NAMALWA (cell line): Measurements from ENCODE around the gene TMEM72.

Experiments
- DNase-seq: peaks from one replicate; pipeline ENCODE4 v3.0.0-alpha.2; 2015; ENCODE audit warnings: low spot score

Gene TMEM72

GRCh38 chr10:44920252-44920651, 9.1 kb downstream of the TMEM72 start:
- DNase-seq, result no peak

- DNase-seq, result no peak
These were observed 9.9 kb downstream of the TMEM72 start for GRCh38 chr10:44921061-44921460.

GRCh38 chr10:44921506-44921905, 10.4 kb downstream of the TMEM72 start:
- no peak for DNase-seq

GRCh38 chr10:44922021-44922420, 10.9 kb downstream of the TMEM72 start:
- no peak for DNase-seq

- no peak for DNase-seq
These were observed 11.8 kb downstream of the TMEM72 start for GRCh38 chr10:44922796-44923545.

GRCh38 chr10:44923611-44924010, 12.5 kb downstream of the TMEM72 start:
- no peak for DNase-seq

GRCh38 chr10:44924261-44925040, 13.3 kb downstream of the TMEM72 start:
- DNase-seq, result no peak

GRCh38 chr10:44925224-44925623, 14.1 kb downstream of the TMEM72 start:
- DNase-seq, result peak; percentile 34

- DNase-seq, result no peak
These were observed 14.9 kb downstream of the TMEM72 start for GRCh38 chr10:44925811-44926750.

- DNase-seq, result no peak
These were observed 15.7 kb downstream of the TMEM72 start for GRCh38 chr10:44926751-44927351.

- DNase-seq, result no peak
These were observed 16.2 kb downstream of the TMEM72 start for GRCh38 chr10:44927352-44927751.

GRCh38 chr10:44928462-44928861, 17.3 kb downstream of the TMEM72 start:
- no peak for DNase-seq

GRCh38 chr10:44929356-44930255, 18.5 kb downstream of the TMEM72 start:
- no peak for DNase-seq

- no peak for DNase-seq
These were observed 19.9 kb downstream of the TMEM72 start for GRCh38 chr10:44930904-44931620.

GRCh38 chr10:44931621-44932516, 20.7 kb downstream of the TMEM72 start:
- no peak for DNase-seq

- DNase-seq, result peak; percentile 87
These were observed 21.6 kb downstream of the TMEM72 start for GRCh38 chr10:44932517-44933450.

GRCh38 chr10:44933451-44934321, 22.5 kb downstream of the TMEM72 start:
- DNase-seq, result no peak
